Measurements from ENCODE around the gene KIF5A.
"Not testable (repeated sequence)": the region's sequence is repeated elsewhere in the genome, so short reads cannot be mapped to it uniquely, and the experiment has no call there.

KIF5A gene

GRCh38 chr12:57549909-57550640 is at the start of gene KIF5A:
Gene KIF5A (plus strand): TSS chr12:57550044. CDS start chr12:57550272, 228 bp downstream.
- peak; percentile 14 to 42 for DNase-seq (ENCODE audit: low read depth in 1 of 2, low spot score in 1 of 2)

GRCh38 chr12:57500213-57500612 is 49.6 kb upstream of the KIF5A start:
- no peak for DNase-seq (ENCODE audit: low read depth in 1 of 2, low spot score in 1 of 2)

GRCh38 chr12:57502311-57502969 is 47.4 kb upstream of the KIF5A start:
- DNase-seq (ENCODE audit: low read depth in 1 of 2, low spot score in 1 of 2): not testable (repeated sequence)

GRCh38 chr12:57506541-57506940 is 43.3 kb upstream of the KIF5A start:
- not testable (repeated sequence) for DNase-seq (ENCODE audit: low read depth in 1 of 2, low spot score in 1 of 2)

GRCh38 chr12:57507796-57508195 is 42.0 kb upstream of the KIF5A start:
- DNase-seq (ENCODE audit: low read depth in 1 of 2, low spot score in 1 of 2): not testable (repeated sequence)

GRCh38 chr12:57511161-57511560 is 38.7 kb upstream of the KIF5A start:
- DNase-seq (ENCODE audit: low read depth in 1 of 2, low spot score in 1 of 2): no peak

GRCh38 chr12:57511588-57512325 is 38.1 kb upstream of the KIF5A start:
- DNase-seq (ENCODE audit: low read depth in 1 of 2, low spot score in 1 of 2): no peak

- DNase-seq (ENCODE audit: low read depth in 1 of 2, low spot score in 1 of 2): no peak
These were observed 37.2 kb upstream of the KIF5A start for GRCh38 chr12:57512665-57513064.

GRCh38 chr12:57513266-57513665 is 36.6 kb upstream of the KIF5A start:
- no peak for DNase-seq (ENCODE audit: low read depth in 1 of 2, low spot score in 1 of 2)

GRCh38 chr12:57513677-57514076 is 36.2 kb upstream of the KIF5A start:
- not testable (repeated sequence) for DNase-seq (ENCODE audit: low read depth in 1 of 2, low spot score in 1 of 2)

GRCh38 chr12:57514246-57514645 is 35.6 kb upstream of the KIF5A start:
- not testable (repeated sequence) for DNase-seq (ENCODE audit: low read depth in 1 of 2, low spot score in 1 of 2)

- DNase-seq (ENCODE audit: low read depth in 1 of 2, low spot score in 1 of 2): no peak
These were observed 35.0 kb upstream of the KIF5A start for GRCh38 chr12:57514720-57515407.

- no peak for DNase-seq (ENCODE audit: low read depth in 1 of 2, low spot score in 1 of 2)
These were observed 34.4 kb upstream of the KIF5A start for GRCh38 chr12:57515408-57515933.

GRCh38 chr12:57515934-57516541 is 33.8 kb upstream of the KIF5A start:
- DNase-seq (ENCODE audit: low read depth in 1 of 2, low spot score in 1 of 2): no peak

GRCh38 chr12:57516617-57517153 is 33.2 kb upstream of the KIF5A start:
- DNase-seq (ENCODE audit: low read depth in 1 of 2, low spot score in 1 of 2): no peak

- DNase-seq (ENCODE audit: low read depth in 1 of 2, low spot score in 1 of 2): no peak
These were observed 32.7 kb upstream of the KIF5A start for GRCh38 chr12:57517187-57517586.

- not testable (repeated sequence) for DNase-seq (ENCODE audit: low read depth in 1 of 2, low spot score in 1 of 2)
These were observed 32.1 kb upstream of the KIF5A start for GRCh38 chr12:57517718-57518117.

GRCh38 chr12:57518176-57518919 is 31.5 kb upstream of the KIF5A start:
- DNase-seq (ENCODE audit: low read depth in 1 of 2, low spot score in 1 of 2): no peak

GRCh38 chr12:57518920-57519795 is 30.7 kb upstream of the KIF5A start:
- DNase-seq (ENCODE audit: low read depth in 1 of 2, low spot score in 1 of 2): no peak
